GM23338 (cell line): Measurements from ENCODE around the gene TGFB3.

Experiments
- EZH2 ChIP-seq: fragments of 200-600 bp; sonication (generic); IDR thresholded peaks from one replicate; pipeline ENCODE4 v1.8.0; 2017; ENCODE audit warnings: antibody characterized with exemption, mild to moderate bottlenecking, low read depth; ENCODE audit not compliant: unreplicated experiment
- POLR2AphosphoS5 ChIP-seq: IDR thresholded peaks from 2 replicates; pipeline ENCODE4 v1.6.1; 2016; ENCODE audit warnings: antibody characterized with exemption, low read depth
- TF ChIP-seq, protein P1 (sequence below): IDR thresholded peaks from one replicate; pipeline ENCODE4 v1.6.1; 2018; ENCODE audit warnings: antibody characterized with exemption; ENCODE audit not compliant: unreplicated experiment
- TF ChIP-seq, protein P2 (sequence below), 2 experiments: fragments of 200-600 bp in 1 of 2; sonication (generic) in 1 of 2; conservative IDR thresholded peaks; 2 replicates each; pipeline versions ENCODE4 v1.5.1 to v1.6.1; 2016 to 2017; ENCODE audit warnings: antibody characterized with exemption in 2 of 2, low read depth in 2 of 2, mild to moderate bottlenecking in 2 of 2, moderate library complexity in 1 of 2

DNA sequence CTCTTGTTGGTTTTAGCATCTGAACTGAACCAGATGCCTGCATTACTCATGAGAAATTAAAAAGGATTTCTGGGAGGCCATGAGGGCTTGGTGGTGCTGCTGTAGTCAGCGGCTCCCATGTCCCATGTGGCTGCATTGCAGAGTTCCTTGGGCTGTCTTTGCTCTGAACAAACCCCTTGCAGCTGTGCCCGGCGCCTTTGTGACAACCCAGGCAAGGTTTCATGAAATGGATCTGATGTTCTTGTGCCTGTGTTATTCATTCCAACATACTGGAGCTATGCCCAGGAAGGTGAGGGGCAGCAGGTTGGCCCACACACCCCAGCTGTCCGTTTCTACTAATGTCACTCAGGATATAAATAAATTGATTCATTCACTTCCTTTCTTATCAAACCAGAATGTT lies 40.8 kb downstream of the TGFB3 start:
- TF ChIP-seq, protein P1, sequence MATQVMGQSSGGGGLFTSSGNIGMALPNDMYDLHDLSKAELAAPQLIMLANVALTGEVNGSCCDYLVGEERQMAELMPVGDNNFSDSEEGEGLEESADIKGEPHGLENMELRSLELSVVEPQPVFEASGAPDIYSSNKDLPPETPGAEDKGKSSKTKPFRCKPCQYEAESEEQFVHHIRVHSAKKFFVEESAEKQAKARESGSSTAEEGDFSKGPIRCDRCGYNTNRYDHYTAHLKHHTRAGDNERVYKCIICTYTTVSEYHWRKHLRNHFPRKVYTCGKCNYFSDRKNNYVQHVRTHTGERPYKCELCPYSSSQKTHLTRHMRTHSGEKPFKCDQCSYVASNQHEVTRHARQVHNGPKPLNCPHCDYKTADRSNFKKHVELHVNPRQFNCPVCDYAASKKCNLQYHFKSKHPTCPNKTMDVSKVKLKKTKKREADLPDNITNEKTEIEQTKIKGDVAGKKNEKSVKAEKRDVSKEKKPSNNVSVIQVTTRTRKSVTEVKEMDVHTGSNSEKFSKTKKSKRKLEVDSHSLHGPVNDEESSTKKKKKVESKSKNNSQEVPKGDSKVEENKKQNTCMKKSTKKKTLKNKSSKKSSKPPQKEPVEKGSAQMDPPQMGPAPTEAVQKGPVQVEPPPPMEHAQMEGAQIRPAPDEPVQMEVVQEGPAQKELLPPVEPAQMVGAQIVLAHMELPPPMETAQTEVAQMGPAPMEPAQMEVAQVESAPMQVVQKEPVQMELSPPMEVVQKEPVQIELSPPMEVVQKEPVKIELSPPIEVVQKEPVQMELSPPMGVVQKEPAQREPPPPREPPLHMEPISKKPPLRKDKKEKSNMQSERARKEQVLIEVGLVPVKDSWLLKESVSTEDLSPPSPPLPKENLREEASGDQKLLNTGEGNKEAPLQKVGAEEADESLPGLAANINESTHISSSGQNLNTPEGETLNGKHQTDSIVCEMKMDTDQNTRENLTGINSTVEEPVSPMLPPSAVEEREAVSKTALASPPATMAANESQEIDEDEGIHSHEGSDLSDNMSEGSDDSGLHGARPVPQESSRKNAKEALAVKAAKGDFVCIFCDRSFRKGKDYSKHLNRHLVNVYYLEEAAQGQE: no peak
- TF ChIP-seq POLR2AphosphoS5 (no peak), EZH2 (no peak)
- TF ChIP-seq, protein P2, sequence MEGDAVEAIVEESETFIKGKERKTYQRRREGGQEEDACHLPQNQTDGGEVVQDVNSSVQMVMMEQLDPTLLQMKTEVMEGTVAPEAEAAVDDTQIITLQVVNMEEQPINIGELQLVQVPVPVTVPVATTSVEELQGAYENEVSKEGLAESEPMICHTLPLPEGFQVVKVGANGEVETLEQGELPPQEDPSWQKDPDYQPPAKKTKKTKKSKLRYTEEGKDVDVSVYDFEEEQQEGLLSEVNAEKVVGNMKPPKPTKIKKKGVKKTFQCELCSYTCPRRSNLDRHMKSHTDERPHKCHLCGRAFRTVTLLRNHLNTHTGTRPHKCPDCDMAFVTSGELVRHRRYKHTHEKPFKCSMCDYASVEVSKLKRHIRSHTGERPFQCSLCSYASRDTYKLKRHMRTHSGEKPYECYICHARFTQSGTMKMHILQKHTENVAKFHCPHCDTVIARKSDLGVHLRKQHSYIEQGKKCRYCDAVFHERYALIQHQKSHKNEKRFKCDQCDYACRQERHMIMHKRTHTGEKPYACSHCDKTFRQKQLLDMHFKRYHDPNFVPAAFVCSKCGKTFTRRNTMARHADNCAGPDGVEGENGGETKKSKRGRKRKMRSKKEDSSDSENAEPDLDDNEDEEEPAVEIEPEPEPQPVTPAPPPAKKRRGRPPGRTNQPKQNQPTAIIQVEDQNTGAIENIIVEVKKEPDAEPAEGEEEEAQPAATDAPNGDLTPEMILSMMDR (conservative IDR thresholded peaks at IDR 0.05; ENCODE audit: low read depth in 2 of 2): no peak
